ENCODE results near the gene CLDN20. TPM values are rescaled to one million over a fixed set of nuclear protein-coding genes. Genes with fewer than 3 reads are reported as not detected.

CLDN20 gene
- total RNA-seq, 4 donors from 2014 or later, result 1.5 to 4.4 (median 3.3) TPM

DNA sequence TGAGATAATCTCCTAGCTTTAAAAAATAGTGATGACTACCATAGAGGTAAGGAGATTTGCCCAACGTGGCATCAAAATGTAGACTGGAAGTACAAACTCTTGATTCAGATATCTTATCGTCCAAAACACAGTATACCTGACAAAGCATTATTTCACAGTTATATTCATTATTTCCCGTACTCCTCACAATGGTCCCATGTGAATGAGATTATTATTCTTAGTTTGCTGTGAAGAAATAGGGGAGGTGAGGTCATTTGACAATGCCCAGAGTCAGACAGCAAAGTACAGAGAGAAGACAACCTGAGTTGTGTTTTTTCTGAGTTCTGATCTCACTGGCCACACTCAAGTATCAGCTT lies 51.7 kb downstream of the CLDN20 start:
- Histone ChIP-seq H3K9me3 (no peaks in the 10 kb centered on the region), H3K4me3 (peak overlapping the region; percentile 71 to 81 (median 78)), H3K27me3 (no peaks in the 10 kb centered on the region), H3K4me1 (peaks cover 0 to 19% (median 8%) of the 10 kb centered on the region in 4 donors), H3K36me3 (peaks cover 0 to 5% (median 0%) of the 10 kb centered on the region in 3 donors), H3K27ac (peak overlapping the region; percentile 70 to 94 (median 82))
- DNase-seq (ENCODE audit: low spot score in 2 of 2), result no peak
- 19 to 21% methylated on average over 3 of the region's 3 CpGs for WGBS, 2 donors
- TF ChIP-seq POLR2A (IDR thresholded peaks at IDR 0.05) (no peak), EP300 (IDR thresholded peaks at IDR 0.05) (no peak), CTCF (IDR thresholded peaks at IDR 0.05) (no peak)

DNA sequence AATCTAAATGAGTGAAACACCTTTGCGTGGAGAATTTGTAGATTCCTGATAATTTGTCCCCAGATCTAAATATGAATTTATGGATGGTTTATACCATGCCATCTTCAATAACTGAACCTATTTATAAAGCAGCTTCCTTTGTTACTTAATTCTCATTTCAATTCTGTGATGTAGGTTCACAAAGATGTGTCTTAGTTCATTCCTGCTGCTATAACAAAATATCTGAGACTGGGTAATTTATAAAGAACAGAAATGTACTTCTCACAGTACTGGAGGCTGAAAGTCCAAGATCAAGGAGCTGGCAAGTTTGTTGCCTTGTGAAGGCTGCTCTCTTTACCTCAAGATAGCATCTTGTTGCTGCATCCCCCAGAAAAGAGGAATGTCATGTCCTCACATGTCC lies 52.6 kb downstream of the CLDN20 start:
- Histone ChIP-seq H3K27me3 (no peaks in the 10 kb centered on the region), H3K9me3 (no peaks in the 10 kb centered on the region), H3K27ac (no peak overlapping the region), H3K36me3 (no peaks in the 10 kb centered on the region), H3K4me3 (no peak overlapping the region), H3K4me1 (peaks cover 0 to 19% (median 8%) of the 10 kb centered on the region in 4 donors)
- WGBS, 2 donors, result 92 to 94% methylated on average over 1 of the region's 1 CpG
- no peak for TF ChIP-seq POLR2A (IDR thresholded peaks at IDR 0.05)
- no peak for DNase-seq (ENCODE audit: low spot score in 2 of 2)

- 74 to 82% methylated on average over 1 of the region's 1 CpG for WGBS, 2 donors
- Histone ChIP-seq H3K27ac (no peak overlapping the region), H3K27me3 (no peaks in the 10 kb centered on the region), H3K4me1 (peaks cover 0 to 19% (median 8%) of the 10 kb centered on the region in 4 donors), H3K36me3 (no peaks in the 10 kb centered on the region), H3K4me3 (no peak overlapping the region), H3K9me3 (no peaks in the 10 kb centered on the region)
- TF ChIP-seq EP300 (IDR thresholded peaks at IDR 0.05) (no peak), CTCF (IDR thresholded peaks at IDR 0.05) (peak in 2 of 5 experiments; percentile 16 to 20)
- no peak for DNase-seq (ENCODE audit: low spot score in 2 of 2)
Observed at GRCh38 chr6:155317186-155317585, 53.4 kb downstream of the CLDN20 start.

DNA sequence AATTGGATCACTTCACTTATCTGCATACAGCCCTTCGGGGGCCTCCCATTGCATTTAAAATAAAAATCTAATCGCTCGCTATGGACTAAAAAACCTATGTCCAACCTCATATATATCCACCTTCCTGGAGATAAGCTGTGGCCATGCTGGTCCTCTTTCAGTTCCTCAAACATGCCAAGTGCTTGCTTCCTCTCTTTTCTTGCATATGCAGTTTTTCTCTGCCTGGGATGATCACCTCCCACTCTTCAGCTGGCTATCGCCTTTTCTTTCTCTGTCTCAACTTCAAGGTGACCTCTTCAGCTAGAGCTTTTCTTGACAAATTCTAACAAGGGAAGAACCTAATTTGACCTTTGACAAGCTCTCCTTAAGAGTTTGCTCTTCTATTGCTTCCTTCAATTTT lies 56.1 kb downstream of the CLDN20 start:
- TF ChIP-seq POLR2A (IDR thresholded peaks at IDR 0.05) (no peak), EP300 (IDR thresholded peaks at IDR 0.05) (no peak), CTCF (IDR thresholded peaks at IDR 0.05) (no peak)
- H3K4me1 ChIP-seq, result peaks cover 0 to 9% (median 4%) of the 10 kb centered on the region in 4 donors
- H3K27ac ChIP-seq, result no peak overlapping the region
- no peaks in the 10 kb centered on the region for H3K36me3 ChIP-seq
- H3K27me3 ChIP-seq, result no peaks in the 10 kb centered on the region
- WGBS, 2 donors, result 86 to 92% methylated on average over 4 of the region's 4 CpGs
- no peak for DNase-seq (ENCODE audit: low spot score in 2 of 2)
- H3K4me3 ChIP-seq, result no peak overlapping the region
- no peaks in the 10 kb centered on the region for H3K9me3 ChIP-seq

DNA sequence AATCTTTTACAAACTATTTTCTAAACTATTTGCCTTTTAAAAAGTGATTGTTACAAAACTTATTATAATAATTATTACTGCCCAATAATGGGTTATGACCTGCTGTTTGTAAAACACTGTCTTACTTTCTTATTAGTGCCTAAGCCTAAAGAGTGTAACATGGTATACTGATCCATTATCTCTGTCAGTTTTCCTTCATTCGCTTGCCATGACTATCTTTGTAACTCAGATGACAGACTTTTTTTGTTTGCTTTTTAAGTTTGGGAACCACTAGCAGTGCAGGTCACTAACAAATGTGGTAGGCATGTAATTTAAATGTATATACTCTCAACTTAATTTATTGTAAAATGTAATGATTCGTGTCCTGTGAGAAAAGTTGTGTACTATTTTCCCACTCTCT lies 60.4 kb downstream of the CLDN20 start:
- DNase-seq (ENCODE audit: low spot score in 2 of 2), result no peak
- Histone ChIP-seq H3K9me3 (no peaks in the 10 kb centered on the region), H3K27me3 (no peaks in the 10 kb centered on the region), H3K4me1 (peaks cover 0 to 4% (median 0%) of the 10 kb centered on the region in 4 donors), H3K4me3 (no peak overlapping the region), H3K27ac (no peak overlapping the region), H3K36me3 (no peaks in the 10 kb centered on the region)
- WGBS, 2 donors, result 90 to 92% methylated on average over 2 of the region's 2 CpGs
- TF ChIP-seq EP300 (IDR thresholded peaks at IDR 0.05), result no peak
- TF ChIP-seq POLR2A (IDR thresholded peaks at IDR 0.05), result no peak
- no peak for TF ChIP-seq CTCF (IDR thresholded peaks at IDR 0.05)

- Histone ChIP-seq H3K4me1 (peaks cover 0 to 4% (median 0%) of the 10 kb centered on the region in 4 donors), H3K4me3 (no peak overlapping the region), H3K36me3 (no peaks in the 10 kb centered on the region), H3K27me3 (no peaks in the 10 kb centered on the region), H3K27ac (no peak overlapping the region), H3K9me3 (no peaks in the 10 kb centered on the region)
- TF ChIP-seq POLR2A (IDR thresholded peaks at IDR 0.05) (no peak), CTCF (IDR thresholded peaks at IDR 0.05) (no peak), EP300 (IDR thresholded peaks at IDR 0.05) (no peak)
- DNase-seq (ENCODE audit: low spot score in 2 of 2), result no peak
Observed at GRCh38 chr6:155324993-155325392, 61.2 kb downstream of the CLDN20 start.
